AG09309 (cell line): ENCODE results near the gene BEND5.

Experiments used
- DNase-seq: peaks from one replicate; pipeline ENCODE4 v3.0.0-alpha.2; 2010; ENCODE audit warnings: low read depth
- H3K4me3 ChIP-seq: 2 replicates; pipeline ENCODE4 v1.5.1; 2011; ENCODE audit warnings: mild to moderate bottlenecking, low read depth, low read length, moderate library complexity; ENCODE audit not compliant: control insufficient read depth
- CTCF ChIP-seq: IDR thresholded peaks from 2 replicates; pipeline ENCODE4 v1.5.1; 2011; ENCODE audit warnings: mild to moderate bottlenecking, low read depth, low read length, inconsistent platforms; ENCODE audit not compliant: insufficient read depth, control insufficient read depth; ENCODE audit errors: missing control alignments

BEND5 gene

GRCh38 chr1:48757363-48757762 is 19.3 kb downstream of the BEND5 start:
- no peak overlapping the region for H3K4me3 ChIP-seq
- no peak for DNase-seq
- TF ChIP-seq CTCF, result no peak

GRCh38 chr1:48756683-48757316 is 19.9 kb downstream of the BEND5 start:
- DNase-seq, result no peak
- no peak for TF ChIP-seq CTCF
- no peak overlapping the region for H3K4me3 ChIP-seq

GRCh38 chr1:48753293-48753692 is 23.4 kb downstream of the BEND5 start:
- no peak overlapping the region for H3K4me3 ChIP-seq
- DNase-seq, result no peak
- TF ChIP-seq CTCF, result no peak

GRCh38 chr1:48750109-48750508 is 26.6 kb downstream of the BEND5 start:
- no peak for TF ChIP-seq CTCF
- DNase-seq, result no peak
- H3K4me3 ChIP-seq, result no peak overlapping the region

GRCh38 chr1:48749068-48749467 is 27.6 kb downstream of the BEND5 start:
- no peak for DNase-seq
- no peak for TF ChIP-seq CTCF
- H3K4me3 ChIP-seq, result no peak overlapping the region

GRCh38 chr1:48746906-48747305 is 29.8 kb downstream of the BEND5 start:
- DNase-seq, result no peak
- no peak overlapping the region for H3K4me3 ChIP-seq
- no peak for TF ChIP-seq CTCF

GRCh38 chr1:48744032-48744431 is 32.7 kb downstream of the BEND5 start:
- no peak overlapping the region for H3K4me3 ChIP-seq
- DNase-seq, result no peak
- TF ChIP-seq CTCF, result no peak
